ENCODE data around the gene TM4SF5.

The TM4SF5 gene

GRCh38 chr17:4748686-4749085, 23.0 kb upstream of the TM4SF5 start:
- no peak for DNase-seq

- DNase-seq, result no peak
Measured at GRCh38 chr17:4750606-4751005, 21.1 kb upstream of the TM4SF5 start.

- no peak for DNase-seq
Measured at GRCh38 chr17:4751932-4752331, 19.8 kb upstream of the TM4SF5 start.

GRCh38 chr17:4753392-4753791, 18.3 kb upstream of the TM4SF5 start:
- DNase-seq, result no peak

- no peak for DNase-seq
Measured at GRCh38 chr17:4759776-4760236, 11.9 kb upstream of the TM4SF5 start.

GRCh38 chr17:4764595-4764994, 7.1 kb upstream of the TM4SF5 start:
- DNase-seq, result no peak

- no peak for DNase-seq
Measured at GRCh38 chr17:4766201-4766600, 5.5 kb upstream of the TM4SF5 start.

- no peak for DNase-seq
Measured at GRCh38 chr17:4766723-4767122, 5.0 kb upstream of the TM4SF5 start.

- no peak for DNase-seq
Measured at GRCh38 chr17:4768298-4768697, 3.4 kb upstream of the TM4SF5 start.

- DNase-seq, result no peak
Measured at GRCh38 chr17:4769628-4770027, 2.1 kb upstream of the TM4SF5 start.

GRCh38 chr17:4772235-4772613, 538 bp downstream of the TM4SF5 start:
- DNase-seq, result peak; percentile 22

GRCh38 chr17:4777969-4778760, 6.5 kb downstream of the TM4SF5 start:
- no peak for DNase-seq

GRCh38 chr17:4780325-4780955, 8.8 kb downstream of the TM4SF5 start:
- DNase-seq, result no peak

GRCh38 chr17:4782652-4783051, 11.0 kb downstream of the TM4SF5 start:
- no peak for DNase-seq

- DNase-seq, result no peak
Measured at GRCh38 chr17:4785311-4786105, 13.8 kb downstream of the TM4SF5 start.

GRCh38 chr17:4786106-4786511, 14.4 kb downstream of the TM4SF5 start, which contains the start of gene VMO1:
Gene VMO1 (minus strand): TSS chr17:4786364. CDS start chr17:4786352, 12 bp downstream.
- DNase-seq, result no peak

- no peak for DNase-seq
Measured at GRCh38 chr17:4786516-4786915, 14.8 kb downstream of the TM4SF5 start.

GRCh38 chr17:4788159-4788806, 16.6 kb downstream of the TM4SF5 start:
- no peak for DNase-seq

GRCh38 chr17:4788807-4789700, 17.4 kb downstream of the TM4SF5 start, which contains the start of gene GLTPD2:
Gene GLTPD2 (plus strand): TSS chr17:4788964. CDS start chr17:4789012, 48 bp downstream.
- peak; percentile 2 for DNase-seq

- DNase-seq, result peak; percentile 40
Measured at GRCh38 chr17:4789701-4789950, 17.9 kb downstream of the TM4SF5 start.

- peak; percentile 58 for DNase-seq
Measured at GRCh38 chr17:4789951-4790704, 18.4 kb downstream of the TM4SF5 start.

All from NCI-H1092 treated with DMSO at 0.1 percent for 48 hours (cell line).